Neural progenitor cell (in vitro differentiated cells): Measurements from ENCODE around the gene VWA8. TPM values are rescaled to one million over a fixed set of nuclear protein-coding genes. Genes with fewer than 3 reads are reported as not detected.
"Not testable (repeated sequence)": the region's sequence is repeated elsewhere in the genome, so short reads cannot be mapped to it uniquely, and the experiment has no call there.

Experiments
- DNase-seq: peaks from one replicate; pipeline ENCODE4 v3.0.0-alpha.2; 2016; ENCODE audit warnings: low spot score
- H2AFZ ChIP-seq: fragments of 200-600 bp; sonication (generic); replicated peaks from 2 replicates; pipeline ENCODE4 v1.6.1; 2016; ENCODE audit warnings: antibody characterized with exemption
- H3F3A ChIP-seq: fragments of 200-600 bp; sonication (generic); 2 replicates; pipeline ENCODE4 v1.6.1; 2016; ENCODE audit warnings: antibody characterized with exemption, low read depth
- H3K27ac ChIP-seq: fragments of 200-600 bp; sonication (generic); 2 replicates; pipeline ENCODE4 v1.5.1; 2016; ENCODE audit warnings: mild to moderate bottlenecking
- H3K27me3 ChIP-seq: fragments of 200-600 bp; sonication (generic); 2 replicates; pipeline ENCODE4 v1.6.1; 2016; ENCODE audit warnings: mild to moderate bottlenecking, moderate library complexity
- H3K36me3 ChIP-seq: fragments of 200-600 bp; sonication (generic); 2 replicates; pipeline ENCODE4 v1.5.1; 2016
- H3K4me1 ChIP-seq: fragments of 200-600 bp; sonication (generic); 2 replicates; pipeline ENCODE4 v1.6.1; 2016; ENCODE audit warnings: mixed run types
- H3K4me2 ChIP-seq: fragments of 200-600 bp; sonication (generic); 2 replicates; pipeline ENCODE4 v1.6.1; 2016
- H3K4me3 ChIP-seq: fragments of 200-600 bp; sonication (generic); 2 replicates; pipeline ENCODE4 v1.5.1; 2016
- H3K79me2 ChIP-seq: fragments of 200-600 bp; sonication (generic); 2 replicates; pipeline ENCODE4 v1.6.1; 2016; ENCODE audit warnings: low read depth
- H3K9ac ChIP-seq: fragments of 200-600 bp; sonication (generic); 2 replicates; pipeline ENCODE4 v1.6.1; 2016
- H3K9me3 ChIP-seq: fragments of 200-600 bp; sonication (generic); 2 replicates; pipeline ENCODE4 v1.5.1; 2016; ENCODE audit warnings: low read depth
- H4K20me1 ChIP-seq: fragments of 200-600 bp; sonication (generic); 2 replicates; pipeline ENCODE4 v1.6.1; 2016; ENCODE audit warnings: low read depth
- H3K27ac Mint-ChIP-seq: 3 replicates; pipeline ENCODE4 v1.8.0; 2021; ENCODE audit warnings: mixed read lengths
- H3K27me3 Mint-ChIP-seq: 2 replicates; pipeline ENCODE4 v1.8.0; 2022; ENCODE audit warnings: low read depth, mild to moderate bottlenecking, inconsistent platforms, moderate library complexity, mixed read lengths; ENCODE audit not compliant: insufficient read depth
- H3K36me3 Mint-ChIP-seq: 3 replicates; pipeline ENCODE4 v1.8.0; 2021; ENCODE audit warnings: mixed read lengths
- H3K4me1 Mint-ChIP-seq: 3 replicates; pipeline ENCODE4 v1.8.0; 2021; ENCODE audit warnings: mixed read lengths
- H3K4me3 Mint-ChIP-seq: 3 replicates; pipeline ENCODE4 v1.8.0; 2021; ENCODE audit warnings: mild to moderate bottlenecking, moderate library complexity, mixed read lengths
- H3K9me3 Mint-ChIP-seq: 3 replicates; pipeline ENCODE4 v1.8.0; 2020; ENCODE audit warnings: mixed read lengths
- CTCF ChIP-seq: fragments of 200-600 bp; sonication (generic); IDR thresholded peaks from 2 replicates; pipeline ENCODE4 v1.5.1; 2017; ENCODE audit warnings: antibody characterized with exemption, mild to moderate bottlenecking
- EZH2 ChIP-seq: fragments of 200-600 bp; sonication (generic); IDR thresholded peaks from 2 replicates; pipeline ENCODE4 v1.6.1; 2017; ENCODE audit warnings: antibody characterized with exemption, mild to moderate bottlenecking, moderate library complexity
- EZH2phosphoT487 ChIP-seq: fragments of 200-600 bp; sonication (generic); IDR thresholded peaks from 2 replicates; pipeline ENCODE4 v1.6.1; 2017; ENCODE audit warnings: antibody characterized with exemption
- total RNA-seq: library from RNA; depleted of rRNA; stranded (reverse); fragments of >200 nt; gene quantifications from 2 replicates; pipeline ENCODE4 v1.2.3, GENCODE V29; 2015; ENCODE audit warnings: low replicate concordance

Gene VWA8
- total RNA-seq, 1 donor from 2014 or later = 12.6 TPM

- peaks cover 14% of the 10 kb centered on the region for H3K4me1 Mint-ChIP-seq
- H3K9me3 Mint-ChIP-seq = no peaks in the 10 kb centered on the region
- peaks cover 6% of the 10 kb centered on the region for H3K27me3 Mint-ChIP-seq
- Histone ChIP-seq H3K27me3 (peaks cover 9% of the 10 kb centered on the region), H2AFZ (no peak overlapping the region), H3K9ac (no peak overlapping the region), H3K9me3 (no peaks in the 10 kb centered on the region), H3F3A (peaks cover 12% of the 10 kb centered on the region), H3K4me2 (no peak overlapping the region), H3K27ac (no peak overlapping the region), H4K20me1 (no peaks in the 10 kb centered on the region), H3K36me3 (no peaks in the 10 kb centered on the region), H3K4me1 (no peaks in the 10 kb centered on the region), H3K4me3 (no peak overlapping the region), H3K79me2 (peaks cover 64% of the 10 kb centered on the region)
- TF ChIP-seq EZH2phosphoT487 = no peak
- no peak for TF ChIP-seq CTCF
- TF ChIP-seq EZH2 = no peak
- peaks cover 3% of the 10 kb centered on the region for H3K36me3 Mint-ChIP-seq
- DNase-seq = no peak
- no peak overlapping the region for H3K27ac Mint-ChIP-seq
- H3K4me3 Mint-ChIP-seq = no peak overlapping the region
These were observed 4.6 kb downstream of the VWA8 start for GRCh38 chr13:41956272-41956671.

GRCh38 chr13:41955605-41956004, 5.3 kb downstream of the VWA8 start:
- peaks cover 67% of the 10 kb centered on the region for H3K79me2 ChIP-seq
- H3K9me3 Mint-ChIP-seq = no peaks in the 10 kb centered on the region
- no peak overlapping the region for H3K4me2 ChIP-seq
- no peak overlapping the region for H3K27ac ChIP-seq
- H3F3A ChIP-seq = peaks cover 10% of the 10 kb centered on the region
- TF ChIP-seq EZH2phosphoT487 = no peak
- no peak for TF ChIP-seq CTCF
- no peak for TF ChIP-seq EZH2
- peaks cover 9% of the 10 kb centered on the region for H3K27me3 ChIP-seq
- H3K36me3 ChIP-seq = no peaks in the 10 kb centered on the region
- no peak for DNase-seq
- H3K9ac ChIP-seq = no peak overlapping the region
- H3K4me3 Mint-ChIP-seq = no peak overlapping the region
- no peak overlapping the region for H3K4me3 ChIP-seq
- H3K27me3 Mint-ChIP-seq = peaks cover 6% of the 10 kb centered on the region
- H3K9me3 ChIP-seq = no peaks in the 10 kb centered on the region
- H4K20me1 ChIP-seq = no peaks in the 10 kb centered on the region
- H3K4me1 ChIP-seq = no peaks in the 10 kb centered on the region
- H3K27ac Mint-ChIP-seq = no peak overlapping the region
- H3K4me1 Mint-ChIP-seq = peaks cover 13% of the 10 kb centered on the region
- no peak overlapping the region for H2AFZ ChIP-seq
- H3K36me3 Mint-ChIP-seq = peaks cover 4% of the 10 kb centered on the region

GRCh38 chr13:41954226-41954625, 6.7 kb downstream of the VWA8 start:
- TF ChIP-seq EZH2phosphoT487 = no peak
- TF ChIP-seq EZH2 = no peak
- H3K27me3 ChIP-seq = no peaks in the 10 kb centered on the region
- peaks cover 59% of the 10 kb centered on the region for H3K79me2 ChIP-seq
- H3K36me3 ChIP-seq = no peaks in the 10 kb centered on the region
- no peaks in the 10 kb centered on the region for H3K9me3 ChIP-seq
- no peaks in the 10 kb centered on the region for H3K4me1 ChIP-seq
- no peak overlapping the region for H3K27ac ChIP-seq
- no peaks in the 10 kb centered on the region for H4K20me1 ChIP-seq
- no peaks in the 10 kb centered on the region for H3F3A ChIP-seq
- H2AFZ ChIP-seq = no peak overlapping the region
- Mint-ChIP-seq H3K27ac (no peak overlapping the region), H3K4me3 (no peak overlapping the region), H3K27me3 (peaks cover 1% of the 10 kb centered on the region), H3K4me1 (peaks cover 1% of the 10 kb centered on the region), H3K36me3 (peaks cover 6% of the 10 kb centered on the region), H3K9me3 (no peaks in the 10 kb centered on the region)
- H3K9ac ChIP-seq = no peak overlapping the region
- DNase-seq = no peak
- H3K4me2 ChIP-seq = no peak overlapping the region
- no peak overlapping the region for H3K4me3 ChIP-seq

- H3K4me1 ChIP-seq = no peaks in the 10 kb centered on the region
- H3K79me2 ChIP-seq = peaks cover 50% of the 10 kb centered on the region
- DNase-seq = no peak
- no peaks in the 10 kb centered on the region for H3K9me3 ChIP-seq
- H3F3A ChIP-seq = no peaks in the 10 kb centered on the region
- no peak overlapping the region for H3K4me3 ChIP-seq
- H2AFZ ChIP-seq = no peak overlapping the region
- H3K4me2 ChIP-seq = no peak overlapping the region
- Mint-ChIP-seq H3K27me3 (no peaks in the 10 kb centered on the region), H3K4me3 (no peak overlapping the region), H3K9me3 (no peaks in the 10 kb centered on the region), H3K36me3 (peaks cover 11% of the 10 kb centered on the region), H3K4me1 (no peaks in the 10 kb centered on the region), H3K27ac (no peak overlapping the region)
- TF ChIP-seq CTCF (no peak), EZH2phosphoT487 (no peak), EZH2 (no peak)
- no peaks in the 10 kb centered on the region for H3K27me3 ChIP-seq
- H4K20me1 ChIP-seq = no peaks in the 10 kb centered on the region
- H3K27ac ChIP-seq = no peak overlapping the region
- H3K9ac ChIP-seq = no peak overlapping the region
- no peaks in the 10 kb centered on the region for H3K36me3 ChIP-seq
These were observed 8.2 kb downstream of the VWA8 start for GRCh38 chr13:41952749-41953148.

GRCh38 chr13:41949104-41949503, 11.8 kb downstream of the VWA8 start:
- not testable (repeated sequence) for H3K4me3 ChIP-seq, H3K27me3 ChIP-seq, H3K4me2 ChIP-seq, H3F3A ChIP-seq, H3K4me1 ChIP-seq, H3K27me3 Mint-ChIP-seq, H3K4me3 Mint-ChIP-seq, H3K9ac ChIP-seq, H3K27ac ChIP-seq, H3K36me3 ChIP-seq, DNase-seq, H3K9me3 Mint-ChIP-seq, H3K27ac Mint-ChIP-seq, H4K20me1 ChIP-seq, H3K4me1 Mint-ChIP-seq, H2AFZ ChIP-seq, H3K9me3 ChIP-seq
- peaks cover 23% of the 10 kb centered on the region for H3K36me3 Mint-ChIP-seq
- H3K79me2 ChIP-seq = peaks cover 20% of the 10 kb centered on the region
